Measurements from ENCODE around the gene CATSPERB. TPM values are rescaled to one million over a fixed set of nuclear protein-coding genes. Genes with fewer than 3 reads are reported as not detected.

The CATSPERB gene
- total and polyA plus RNA-seq, 2 donors (not counting 1 experiment from before 2014, with no cell fraction given) = not detected

GRCh38 chr14:91708795-91709194 is 23.1 kb downstream of the CATSPERB start:
- no peak for DNase-seq (ENCODE audit: low read depth in 2 of 2)
- H3K36me3 ChIP-seq (ENCODE audit: control insufficient read depth, insufficient read depth, low read length) = no peaks in the 10 kb centered on the region
- H3K9me3 ChIP-seq (ENCODE audit: control insufficient read depth, insufficient read depth, low read depth, low read length) = no peaks in the 10 kb centered on the region
- H3K27ac ChIP-seq (ENCODE audit: insufficient read depth, low read length) = no peak overlapping the region
- no peak for TF ChIP-seq CTCF (conservative IDR thresholded peaks at IDR 0.05 in 1 of 2, IDR thresholded peaks at IDR 0.05 in 1 of 2; ENCODE audit: low read depth in 1 of 2, low read length in 2 of 2)
- no peaks in the 10 kb centered on the region for H3K79me2 ChIP-seq (ENCODE audit: control insufficient read depth, insufficient read depth, low read length)
- H2AFZ ChIP-seq (ENCODE audit: low read length) = no peak overlapping the region
- no peak overlapping the region for H3K4me2 ChIP-seq (ENCODE audit: extremely low read depth, insufficient read depth, low read length)
- no peaks in the 10 kb centered on the region for H3K27me3 ChIP-seq (ENCODE audit: control insufficient read depth, insufficient read depth, low read length)
- H4K20me1 ChIP-seq (ENCODE audit: control insufficient read depth, extremely low read depth, insufficient read depth, low read length) = no peaks in the 10 kb centered on the region
- no peak overlapping the region for H3K9ac ChIP-seq (ENCODE audit: insufficient read depth, low read length)
- H3K4me3 ChIP-seq (replicated peaks in 1 of 4; ENCODE audit: control extremely low read depth in 1 of 4, insufficient read depth in 1 of 4, low read depth in 3 of 4, low read length in 4 of 4) = no peak overlapping the region
- H3K4me1 ChIP-seq (ENCODE audit: control insufficient read depth, extremely low read depth, insufficient read depth, low read length) = no peaks in the 10 kb centered on the region

DNA sequence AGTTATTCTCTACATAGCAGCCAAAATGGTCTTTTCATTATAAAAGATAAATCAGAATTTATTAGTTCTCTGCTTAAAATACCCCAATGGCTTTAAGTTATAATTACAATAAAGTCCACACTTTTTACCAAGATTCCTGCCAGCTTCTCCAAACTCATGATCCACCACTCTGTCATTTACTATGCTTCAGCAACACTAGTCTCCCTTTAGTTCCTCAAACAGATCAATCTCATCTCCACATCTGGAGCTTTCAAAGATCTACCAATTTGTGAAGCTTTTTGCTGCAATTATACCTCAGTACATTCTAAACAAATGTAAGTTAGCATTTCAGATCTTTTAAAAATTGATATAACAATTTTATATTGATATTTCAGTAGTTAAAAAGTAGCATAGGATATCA is 24.9 kb downstream of the CATSPERB start:
- no peak overlapping the region for H2AFZ ChIP-seq (ENCODE audit: low read length)
- TF ChIP-seq EZH2 (IDR thresholded peaks at IDR 0.05; ENCODE audit: low read length, missing control alignments) (no peak), CTCF (conservative IDR thresholded peaks at IDR 0.05 in 1 of 2, IDR thresholded peaks at IDR 0.05 in 1 of 2; ENCODE audit: low read depth in 1 of 2, low read length in 2 of 2) (no peak)
- no peaks in the 10 kb centered on the region for H4K20me1 ChIP-seq (ENCODE audit: control insufficient read depth, extremely low read depth, insufficient read depth, low read length)
- H3K79me2 ChIP-seq (ENCODE audit: control insufficient read depth, insufficient read depth, low read length) = no peaks in the 10 kb centered on the region
- DNase-seq (ENCODE audit: low read depth in 2 of 2) = no peak
- no peak overlapping the region for H3K9ac ChIP-seq (ENCODE audit: insufficient read depth, low read length)
- no peak overlapping the region for H3K4me2 ChIP-seq (ENCODE audit: extremely low read depth, insufficient read depth, low read length)
- no peak overlapping the region for H3K27ac ChIP-seq (ENCODE audit: insufficient read depth, low read length)
- no peak overlapping the region for H3K4me3 ChIP-seq (replicated peaks in 1 of 4; ENCODE audit: control extremely low read depth in 1 of 4, insufficient read depth in 1 of 4, low read depth in 3 of 4, low read length in 4 of 4)
- H3K27me3 ChIP-seq (ENCODE audit: control insufficient read depth, insufficient read depth, low read length) = no peaks in the 10 kb centered on the region
- H3K4me1 ChIP-seq (ENCODE audit: control insufficient read depth, extremely low read depth, insufficient read depth, low read length) = no peaks in the 10 kb centered on the region
- no peaks in the 10 kb centered on the region for H3K36me3 ChIP-seq (ENCODE audit: control insufficient read depth, insufficient read depth, low read length)
- no peaks in the 10 kb centered on the region for H3K9me3 ChIP-seq (ENCODE audit: control insufficient read depth, insufficient read depth, low read depth, low read length)

DNA sequence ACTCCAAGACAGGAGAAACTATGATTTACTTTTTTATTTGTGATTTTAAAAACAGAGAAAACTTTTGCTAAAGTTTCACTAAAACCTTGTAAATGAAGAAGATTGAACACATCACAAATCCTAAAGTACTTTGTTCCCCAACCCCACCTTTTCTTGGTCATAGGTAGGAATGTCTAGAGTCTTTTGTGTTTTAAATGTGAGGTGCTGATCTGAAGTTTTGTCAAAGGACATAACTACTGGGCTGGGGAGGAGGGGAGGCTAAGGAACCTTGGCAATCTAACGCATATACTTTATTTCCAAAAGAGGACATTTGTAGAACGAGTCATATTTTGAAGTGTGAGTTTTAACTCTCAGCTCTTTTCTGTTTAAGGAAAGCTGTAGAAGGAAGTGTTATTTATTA is 37.2 kb downstream of the CATSPERB start:
- TF ChIP-seq CTCF (conservative IDR thresholded peaks at IDR 0.05 in 1 of 2, IDR thresholded peaks at IDR 0.05 in 1 of 2; ENCODE audit: low read depth in 1 of 2, low read length in 2 of 2) (no peak), EZH2 (IDR thresholded peaks at IDR 0.05; ENCODE audit: low read length, missing control alignments) (no peak)
- Histone ChIP-seq H2AFZ (ENCODE audit: low read length) (no peak overlapping the region), H3K79me2 (ENCODE audit: control insufficient read depth, insufficient read depth, low read length) (no peaks in the 10 kb centered on the region), H3K36me3 (ENCODE audit: control insufficient read depth, insufficient read depth, low read length) (no peaks in the 10 kb centered on the region), H3K4me3 (replicated peaks in 1 of 4; ENCODE audit: control extremely low read depth in 1 of 4, insufficient read depth in 1 of 4, low read depth in 3 of 4, low read length in 4 of 4) (no peak overlapping the region), H3K27ac (ENCODE audit: insufficient read depth, low read length) (no peak overlapping the region), H3K9ac (ENCODE audit: insufficient read depth, low read length) (no peak overlapping the region), H3K4me2 (ENCODE audit: extremely low read depth, insufficient read depth, low read length) (no peak overlapping the region), H3K4me1 (ENCODE audit: control insufficient read depth, extremely low read depth, insufficient read depth, low read length) (no peaks in the 10 kb centered on the region), H3K27me3 (ENCODE audit: control insufficient read depth, insufficient read depth, low read length) (no peaks in the 10 kb centered on the region), H4K20me1 (ENCODE audit: control insufficient read depth, extremely low read depth, insufficient read depth, low read length) (no peaks in the 10 kb centered on the region), H3K9me3 (ENCODE audit: control insufficient read depth, insufficient read depth, low read depth, low read length) (no peaks in the 10 kb centered on the region)
- no peak for DNase-seq (ENCODE audit: low read depth in 2 of 2)
